Smooth muscle cell of bladder (primary cell): ENCODE results near the gene GTF3C2. TPM values are rescaled to one million over a fixed set of nuclear protein-coding genes. Genes with fewer than 3 reads are reported as not detected.

ENCODE experiments used
- total RNA-seq: library from RNA; depleted of rRNA; stranded (reverse); fragments of >200 nt; gene quantifications from 2 replicates; pipeline ENCODE4 v1.2.3, GENCODE V29; 2014

Gene GTF3C2, protein sequence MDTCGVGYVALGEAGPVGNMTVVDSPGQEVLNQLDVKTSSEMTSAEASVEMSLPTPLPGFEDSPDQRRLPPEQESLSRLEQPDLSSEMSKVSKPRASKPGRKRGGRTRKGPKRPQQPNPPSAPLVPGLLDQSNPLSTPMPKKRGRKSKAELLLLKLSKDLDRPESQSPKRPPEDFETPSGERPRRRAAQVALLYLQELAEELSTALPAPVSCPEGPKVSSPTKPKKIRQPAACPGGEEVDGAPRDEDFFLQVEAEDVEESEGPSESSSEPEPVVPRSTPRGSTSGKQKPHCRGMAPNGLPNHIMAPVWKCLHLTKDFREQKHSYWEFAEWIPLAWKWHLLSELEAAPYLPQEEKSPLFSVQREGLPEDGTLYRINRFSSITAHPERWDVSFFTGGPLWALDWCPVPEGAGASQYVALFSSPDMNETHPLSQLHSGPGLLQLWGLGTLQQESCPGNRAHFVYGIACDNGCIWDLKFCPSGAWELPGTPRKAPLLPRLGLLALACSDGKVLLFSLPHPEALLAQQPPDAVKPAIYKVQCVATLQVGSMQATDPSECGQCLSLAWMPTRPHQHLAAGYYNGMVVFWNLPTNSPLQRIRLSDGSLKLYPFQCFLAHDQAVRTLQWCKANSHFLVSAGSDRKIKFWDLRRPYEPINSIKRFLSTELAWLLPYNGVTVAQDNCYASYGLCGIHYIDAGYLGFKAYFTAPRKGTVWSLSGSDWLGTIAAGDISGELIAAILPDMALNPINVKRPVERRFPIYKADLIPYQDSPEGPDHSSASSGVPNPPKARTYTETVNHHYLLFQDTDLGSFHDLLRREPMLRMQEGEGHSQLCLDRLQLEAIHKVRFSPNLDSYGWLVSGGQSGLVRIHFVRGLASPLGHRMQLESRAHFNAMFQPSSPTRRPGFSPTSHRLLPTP
- total RNA-seq = 18.2 and 21.4 TPM in 2 replicates

DNA sequence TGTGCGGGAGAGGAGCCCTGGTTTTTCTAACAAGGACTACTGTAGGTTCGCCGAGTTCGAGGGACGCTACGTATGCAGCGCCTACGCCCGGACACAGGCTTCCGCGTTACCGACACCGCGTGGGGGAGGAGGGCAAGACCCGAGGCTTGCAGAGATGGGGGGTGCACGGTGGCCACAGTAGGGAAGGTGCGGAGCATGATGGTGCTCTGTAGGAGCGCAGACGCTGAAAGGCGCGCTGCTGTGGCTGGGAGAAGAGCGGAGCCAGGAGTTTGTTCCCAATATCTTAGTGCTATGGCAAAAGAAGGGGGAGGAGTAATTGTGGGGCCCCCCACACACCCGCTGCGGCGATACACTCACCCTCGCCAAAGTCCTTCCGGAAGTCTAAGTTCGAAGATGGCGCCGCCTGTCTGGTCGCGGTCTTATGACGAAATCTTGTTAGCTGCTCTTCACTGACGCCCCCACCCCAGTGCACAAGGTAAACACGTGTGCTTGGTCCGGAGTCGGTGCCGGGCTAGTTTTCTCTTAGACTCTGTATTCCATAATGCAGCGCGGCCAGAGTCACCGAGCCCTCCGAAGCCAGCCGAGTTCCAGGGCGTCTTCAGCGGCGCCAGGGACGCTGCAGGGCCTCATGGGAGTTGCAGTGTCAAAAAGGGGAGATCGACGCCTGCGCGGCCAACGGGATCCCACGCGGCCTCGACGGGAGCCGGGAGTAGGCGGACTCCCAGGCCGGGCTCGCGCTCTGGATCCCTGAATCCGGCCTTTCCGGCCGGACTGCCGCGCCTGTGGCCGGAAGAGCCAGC, at the start of gene GTF3C2:
TSS of gene GTF3C2 (minus strand) at position 383 of the 800 bp plus-strand sequence. CDS start 13,210 bp downstream, outside the sequence.

DNA sequence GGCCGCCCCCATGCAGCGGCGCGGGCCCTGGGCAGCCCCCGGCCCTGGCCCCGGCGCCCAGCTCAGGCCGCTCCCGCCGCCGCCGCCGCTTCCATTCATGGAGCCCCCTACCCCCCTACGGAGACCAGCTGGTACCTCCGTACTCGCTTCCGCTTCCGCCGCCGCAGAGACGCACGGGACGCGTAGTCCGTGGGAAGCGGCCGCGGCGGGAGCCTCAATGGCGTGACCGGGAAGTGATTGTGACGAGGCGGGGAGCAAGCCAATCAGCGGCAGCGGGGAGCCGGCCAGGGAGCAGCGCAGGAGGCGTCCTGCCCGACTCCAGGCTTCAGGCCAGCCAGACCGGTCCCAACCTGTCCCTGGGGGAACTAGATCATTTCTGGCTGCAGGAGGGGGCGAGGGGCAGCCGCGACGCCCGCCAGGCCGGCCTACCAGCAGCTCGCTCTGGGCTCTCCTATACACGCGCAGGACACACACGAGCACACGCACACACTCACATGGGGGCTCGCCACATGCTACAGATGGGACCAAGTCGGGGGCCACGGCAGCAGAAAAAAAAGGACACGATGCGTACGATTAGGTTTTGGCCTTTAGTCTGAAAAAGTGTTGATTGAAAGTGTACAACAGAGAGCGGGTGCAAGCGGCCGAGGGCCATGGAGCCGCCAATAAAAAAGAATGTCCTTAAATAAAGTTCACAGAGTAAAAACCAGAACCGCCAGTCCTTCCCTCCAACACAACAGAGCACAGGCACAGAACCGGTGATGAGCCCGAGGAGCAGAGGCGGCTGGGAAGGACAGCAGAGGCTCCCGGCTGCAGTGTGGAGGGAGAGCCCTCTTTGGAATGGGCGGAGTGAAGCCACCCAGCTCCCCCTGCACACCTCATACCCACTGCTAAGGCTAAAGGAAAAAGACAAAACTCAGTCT, 24.3 kb upstream of the GTF3C2 start, which contains the start of gene ZNF513:
TSS of gene ZNF513 (minus strand) at position 109 of the 920 bp plus-strand sequence. CDS start 208 bp downstream, outside the sequence.

DNA sequence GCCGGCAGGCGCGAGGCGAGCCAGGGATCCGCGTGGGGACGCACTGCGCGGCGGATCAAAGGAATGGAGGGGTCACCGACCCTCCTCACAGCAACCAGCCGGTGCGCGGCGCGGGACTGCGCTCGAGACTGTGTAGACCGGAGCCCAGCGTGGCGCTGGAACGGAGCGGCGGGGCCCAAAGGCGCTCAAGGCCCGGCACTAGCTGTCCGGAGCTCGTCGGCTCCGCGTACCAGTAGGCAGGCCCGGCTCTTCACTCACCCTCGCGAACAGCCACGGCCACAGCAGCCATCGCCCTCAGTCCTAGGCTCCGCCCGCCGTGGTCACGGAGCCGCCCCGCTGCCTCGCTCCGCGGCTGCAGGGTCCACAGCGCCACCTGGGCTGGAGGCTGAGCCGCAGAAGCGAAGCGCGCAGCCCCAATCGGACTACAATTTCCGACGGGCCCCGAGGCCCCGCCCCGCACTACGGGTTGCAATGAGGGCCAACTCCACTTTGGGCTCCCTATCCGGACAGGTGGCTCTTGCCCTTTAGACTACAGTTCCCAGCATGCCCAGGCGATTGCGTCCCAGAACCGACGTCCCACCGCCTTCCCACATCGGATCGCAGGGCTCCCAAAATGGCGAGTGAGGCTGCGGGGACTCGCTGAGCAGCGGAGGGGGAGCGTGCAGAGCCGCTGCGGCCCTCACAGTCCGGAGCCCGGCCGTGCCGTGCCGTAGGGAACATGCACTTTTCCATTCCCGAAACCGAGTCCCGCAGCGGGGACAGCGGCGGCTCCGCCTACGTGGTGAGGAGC, 13.7 kb upstream of the GTF3C2 start, which contains the start of the genes EIF2B4 and SNX17:
TSS of gene EIF2B4 (minus strand) at position 313 of the 790 bp plus-strand sequence. CDS start at position 289, 24 bp downstream.
TSS of gene SNX17 (plus strand) at position 591 of the 790 bp plus-strand sequence. CDS start at position 719, 128 bp downstream.

DNA sequence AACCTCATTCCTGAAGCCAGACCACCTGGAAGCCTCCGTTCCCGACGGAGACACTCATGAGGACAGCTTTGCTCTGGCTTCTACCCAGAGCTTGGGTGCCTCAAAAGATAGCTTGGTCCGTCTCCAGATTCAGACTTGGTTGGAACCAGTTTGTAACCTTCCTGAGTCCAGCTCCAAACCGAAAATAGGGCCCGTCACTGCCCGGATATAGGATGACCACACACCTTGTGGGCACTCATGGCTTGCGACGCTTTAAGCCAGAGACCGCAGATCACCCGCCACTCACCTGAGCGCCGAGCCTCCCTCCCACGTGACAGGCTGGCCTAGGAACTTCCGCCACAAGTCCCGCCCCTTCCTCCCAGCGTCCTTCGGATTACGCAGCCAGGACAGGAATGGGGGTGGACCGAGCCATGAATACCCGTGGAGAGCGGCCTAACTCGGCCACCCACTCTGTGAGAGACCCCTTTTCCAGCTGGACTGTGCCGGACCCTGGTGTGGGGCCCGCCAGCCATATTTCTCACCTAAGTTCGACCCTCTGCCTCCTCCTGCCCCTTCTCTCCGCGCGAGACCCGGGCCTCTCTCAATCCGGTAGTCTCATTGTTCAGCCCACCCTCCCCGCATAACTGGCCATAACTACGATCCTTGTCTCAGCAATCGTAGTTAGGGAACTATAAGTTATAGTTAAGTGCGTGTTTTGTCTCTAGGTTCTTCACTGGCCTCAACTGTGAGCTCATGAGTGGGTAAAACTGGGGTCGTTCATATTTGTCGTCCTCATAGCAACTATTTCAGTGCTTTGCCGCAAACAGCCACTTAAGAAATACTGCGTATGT, 33.6 kb downstream of the GTF3C2 start, which contains the start of gene MPV17:
TSS of gene MPV17 (minus strand) at position 332 of the 830 bp plus-strand sequence. CDS start 580 bp downstream, outside the sequence.

DNA sequence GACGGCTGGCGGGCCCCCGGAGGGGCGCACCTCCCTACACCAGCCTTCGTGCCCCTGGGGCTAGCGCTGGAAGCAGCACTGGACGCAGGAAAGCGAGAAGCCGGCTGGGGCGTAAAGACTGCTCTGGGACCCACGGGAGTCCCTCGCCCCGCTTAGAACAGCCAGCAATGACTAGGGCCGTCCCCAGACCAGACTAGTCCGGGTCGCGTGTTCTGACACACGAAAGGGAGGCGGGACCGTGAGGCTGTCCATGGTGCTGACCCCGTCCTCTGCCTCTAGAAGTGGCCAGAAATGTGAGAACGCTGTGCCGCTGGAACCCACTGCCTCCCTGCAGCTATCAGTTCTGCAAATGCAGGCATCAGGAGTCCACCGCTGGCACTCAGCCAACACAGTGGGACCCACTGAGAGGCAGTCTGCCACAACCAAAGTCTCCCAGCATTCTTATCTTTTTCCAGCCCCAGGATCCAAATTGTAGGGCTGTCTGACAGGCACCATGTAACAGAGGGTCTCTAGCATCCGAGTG, 48.1 kb downstream of the GTF3C2 start, which contains the start of gene UCN:
TSS of gene UCN (minus strand) at position 87 of the 523 bp plus-strand sequence. CDS start 550 bp downstream, outside the sequence.

DNA sequence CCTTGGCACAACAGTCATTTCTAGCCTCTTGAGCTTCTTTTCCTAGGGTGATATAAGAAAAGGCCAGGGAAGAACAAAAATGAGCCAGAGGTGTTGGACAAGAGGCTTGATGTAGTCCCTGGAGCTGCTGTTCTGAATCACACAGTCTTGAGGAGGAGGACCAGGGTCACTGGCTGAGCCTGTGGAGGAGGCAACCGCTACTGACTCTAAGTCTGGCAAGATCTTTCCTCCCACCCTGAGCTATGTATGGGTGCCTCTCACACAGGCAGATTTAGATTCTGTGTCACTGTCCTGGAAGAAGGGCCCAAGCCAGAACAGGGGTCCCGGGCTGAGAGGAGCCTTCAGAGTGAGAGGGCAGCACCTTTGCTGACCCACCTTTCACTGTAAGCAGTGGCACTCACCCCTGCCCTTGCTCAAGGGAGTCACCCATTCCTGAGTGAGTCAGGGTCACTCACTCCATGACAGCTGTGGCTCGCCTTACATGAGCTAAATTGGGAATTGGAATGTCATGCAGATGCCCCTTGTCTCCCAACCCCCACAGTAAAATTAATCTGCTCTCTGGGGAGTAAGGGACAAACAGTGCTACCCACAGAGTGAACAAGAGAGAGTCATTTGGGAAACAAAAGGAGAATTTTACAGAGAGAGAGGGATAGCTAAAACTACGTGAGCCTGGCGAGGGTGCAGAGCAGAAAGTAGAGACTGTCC, 74.6 kb downstream of the GTF3C2 start, which contains the start of gene TRIM54:
TSS of gene TRIM54 (plus strand) at position 575 of the 705 bp plus-strand sequence. CDS start 303 bp downstream, outside the sequence.

Other genes with a start within 250 kb of the GTF3C2 start
- 7.0 and 8.2 TPM in 2 replicates for gene CGREF1, start 237.6 kb downstream of the GTF3C2 start, total RNA-seq
- not detected in 2 replicates for gene ABHD1, start 232.9 kb downstream of the GTF3C2 start, total RNA-seq
- gene PREB, start 222.1 kb downstream of the GTF3C2 start, total RNA-seq = 49.1 and 56.2 TPM in 2 replicates
- not detected in 2 replicates for gene PRR30, start 217.4 kb downstream of the GTF3C2 start, total RNA-seq
- gene TCF23, start 207.8 kb downstream of the GTF3C2 start, total RNA-seq = not detected in 2 replicates
- 247 and 248 TPM in 2 replicates for gene ATRAID, start 144.7 kb downstream of the GTF3C2 start, total RNA-seq
- 11.5 and 14.7 TPM in 2 replicates for gene SLC5A6, start 144.5 kb downstream of the GTF3C2 start, total RNA-seq
- 19.6 and 28.0 TPM in 2 replicates for gene CAD, start 139.4 kb downstream of the GTF3C2 start, total RNA-seq
- under 0.01 TPM in 1 of 2 replicates, not detected in the other for gene SLC30A3, start 93.7 kb downstream of the GTF3C2 start, total RNA-seq
- not detected in 2 replicates for gene DNAJC5G, start 81.3 kb downstream of the GTF3C2 start, total RNA-seq
- gene TRIM54, start 74.3 kb downstream of the GTF3C2 start, total RNA-seq = 0.14 TPM in 1 of 2 replicates, not detected in the other
- 0.14 and 0.83 TPM in 2 replicates for gene UCN, start 48.3 kb downstream of the GTF3C2 start, total RNA-seq
- gene MPV17, start 33.7 kb downstream of the GTF3C2 start, total RNA-seq = 59.4 and 68.0 TPM in 2 replicates
- gene EIF2B4, start 13.6 kb upstream of the GTF3C2 start, total RNA-seq = 30.0 and 33.3 TPM in 2 replicates
- 138 and 143 TPM in 2 replicates for gene SNX17, start 13.9 kb upstream of the GTF3C2 start, total RNA-seq
- 6.5 and 7.0 TPM in 2 replicates for gene ZNF513, start 24.0 kb upstream of the GTF3C2 start, total RNA-seq
- gene PPM1G, start 52.8 kb upstream of the GTF3C2 start, total RNA-seq = 63.6 and 67.7 TPM in 2 replicates
- 89.6 and 102 TPM in 2 replicates for gene NRBP1, start 71.9 kb upstream of the GTF3C2 start, total RNA-seq
- gene KRTCAP3, start 85.6 kb upstream of the GTF3C2 start, total RNA-seq = 0.18 TPM in 1 of 2 replicates, not detected in the other
- 27.2 and 33.1 TPM in 2 replicates for gene IFT172, start 133.0 kb upstream of the GTF3C2 start, total RNA-seq
- 11.9 and 14.0 TPM in 2 replicates for gene FNDC4, start 138.4 kb upstream of the GTF3C2 start, total RNA-seq
- gene GCKR, start 140.1 kb upstream of the GTF3C2 start, total RNA-seq = 0.14 and 0.55 TPM in 2 replicates
- gene ZNF512, start 226.3 kb upstream of the GTF3C2 start, total RNA-seq = 11.1 and 12.4 TPM in 2 replicates